RWPE2 (cell line): ENCODE results near the gene SCAF1.

Source experiments
- ATAC-seq: fragments of 200-7000 bp; cut with Tn5 transposase; 3 replicates; pipeline ENCODE4 v1.9.1; 2021; ENCODE audit warnings: low read depth
- DNase-seq: peaks from one replicate; pipeline ENCODE4 v3.0.0-alpha.2; 2020; ENCODE audit warnings: low spot score
- H3K27ac ChIP-seq: fragments of 450-650 bp; 2 replicates; pipeline ENCODE4 v1.5.1; 2017; ENCODE audit warnings: mild to moderate bottlenecking; ENCODE audit not compliant: poor library complexity, severe bottlenecking
- H3K27me3 ChIP-seq: fragments of 250-450 bp; sonication (Bioruptor Pico); 2 replicates; pipeline ENCODE4 v1.5.1; 2021; ENCODE audit warnings: mild to moderate bottlenecking, moderate library complexity; ENCODE audit not compliant: insufficient read depth, poor library complexity, severe bottlenecking
- H3K36me3 ChIP-seq: fragments of 250-450 bp; sonication (Bioruptor Pico); 2 replicates; pipeline ENCODE4 v1.5.1; 2020; ENCODE audit warnings: low read depth, mild to moderate bottlenecking, moderate library complexity
- H3K4me1 ChIP-seq: fragments of 250-450 bp; sonication (Bioruptor Pico); 2 replicates; pipeline ENCODE4 v1.5.1; 2021; ENCODE audit warnings: mild to moderate bottlenecking, moderate library complexity; ENCODE audit not compliant: insufficient read depth, poor library complexity, severe bottlenecking
- H3K4me3 ChIP-seq: fragments of 250-450 bp; sonication (Bioruptor Pico); 2 replicates; pipeline ENCODE4 v1.5.1; 2021; ENCODE audit warnings: mild to moderate bottlenecking, moderate library complexity; ENCODE audit not compliant: severe bottlenecking
- H3K9me3 ChIP-seq: fragments of 250-450 bp; sonication (Bioruptor Pico); 2 replicates; pipeline ENCODE4 v1.5.1; 2021; ENCODE audit warnings: mild to moderate bottlenecking, moderate library complexity; ENCODE audit not compliant: severe bottlenecking
- TF ChIP-seq, protein P1 (sequence below): fragments of 450-650 bp; IDR thresholded peaks from one replicate; pipeline ENCODE4 v1.5.1; 2017; ENCODE audit warnings: mild to moderate bottlenecking, moderate library complexity; ENCODE audit not compliant: poor library complexity, severe bottlenecking

Gene SCAF1

DNA sequence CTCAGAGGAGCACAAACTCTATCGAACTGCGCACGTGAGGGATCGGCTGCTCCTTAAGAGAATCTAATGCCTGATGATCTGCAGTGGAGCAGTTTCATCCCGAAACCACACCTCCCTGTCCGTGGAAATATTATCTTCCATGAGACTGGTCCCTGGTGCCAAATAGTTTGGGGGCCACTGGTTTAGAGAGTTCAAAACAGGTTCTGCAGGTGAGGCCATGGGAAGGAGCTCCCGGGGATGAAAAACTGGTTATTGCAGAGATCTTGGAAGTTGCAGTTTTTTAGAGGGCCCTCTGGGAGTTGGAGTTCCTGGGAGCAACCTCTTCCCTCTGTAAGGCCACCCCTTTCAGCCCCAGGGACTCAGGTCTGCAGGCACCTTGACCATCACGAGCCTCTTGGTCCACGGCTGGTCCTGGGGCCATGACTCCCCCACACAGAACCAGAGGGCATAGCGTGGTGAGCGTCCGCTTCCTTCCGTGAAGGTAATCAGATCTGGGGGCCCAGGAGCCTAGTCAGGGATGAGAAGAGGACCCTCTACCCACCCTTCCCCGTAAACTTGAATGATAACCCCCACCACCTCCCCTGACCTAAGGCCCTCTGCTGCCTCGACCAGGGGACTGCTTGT lies 18.4 kb downstream of the SCAF1 start:
- no peaks in the 10 kb centered on the region for H3K9me3 ChIP-seq
- no peak overlapping the region for H3K27ac ChIP-seq
- TF ChIP-seq, protein P1, sequence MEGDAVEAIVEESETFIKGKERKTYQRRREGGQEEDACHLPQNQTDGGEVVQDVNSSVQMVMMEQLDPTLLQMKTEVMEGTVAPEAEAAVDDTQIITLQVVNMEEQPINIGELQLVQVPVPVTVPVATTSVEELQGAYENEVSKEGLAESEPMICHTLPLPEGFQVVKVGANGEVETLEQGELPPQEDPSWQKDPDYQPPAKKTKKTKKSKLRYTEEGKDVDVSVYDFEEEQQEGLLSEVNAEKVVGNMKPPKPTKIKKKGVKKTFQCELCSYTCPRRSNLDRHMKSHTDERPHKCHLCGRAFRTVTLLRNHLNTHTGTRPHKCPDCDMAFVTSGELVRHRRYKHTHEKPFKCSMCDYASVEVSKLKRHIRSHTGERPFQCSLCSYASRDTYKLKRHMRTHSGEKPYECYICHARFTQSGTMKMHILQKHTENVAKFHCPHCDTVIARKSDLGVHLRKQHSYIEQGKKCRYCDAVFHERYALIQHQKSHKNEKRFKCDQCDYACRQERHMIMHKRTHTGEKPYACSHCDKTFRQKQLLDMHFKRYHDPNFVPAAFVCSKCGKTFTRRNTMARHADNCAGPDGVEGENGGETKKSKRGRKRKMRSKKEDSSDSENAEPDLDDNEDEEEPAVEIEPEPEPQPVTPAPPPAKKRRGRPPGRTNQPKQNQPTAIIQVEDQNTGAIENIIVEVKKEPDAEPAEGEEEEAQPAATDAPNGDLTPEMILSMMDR = no peak
- H3K36me3 ChIP-seq = peaks cover 65% of the 10 kb centered on the region
- H3K4me3 ChIP-seq = no peak overlapping the region
- no peaks in the 10 kb centered on the region for H3K27me3 ChIP-seq
- no peaks in the 10 kb centered on the region for H3K4me1 ChIP-seq
- no peak for ATAC-seq
- no peak for DNase-seq

DNA sequence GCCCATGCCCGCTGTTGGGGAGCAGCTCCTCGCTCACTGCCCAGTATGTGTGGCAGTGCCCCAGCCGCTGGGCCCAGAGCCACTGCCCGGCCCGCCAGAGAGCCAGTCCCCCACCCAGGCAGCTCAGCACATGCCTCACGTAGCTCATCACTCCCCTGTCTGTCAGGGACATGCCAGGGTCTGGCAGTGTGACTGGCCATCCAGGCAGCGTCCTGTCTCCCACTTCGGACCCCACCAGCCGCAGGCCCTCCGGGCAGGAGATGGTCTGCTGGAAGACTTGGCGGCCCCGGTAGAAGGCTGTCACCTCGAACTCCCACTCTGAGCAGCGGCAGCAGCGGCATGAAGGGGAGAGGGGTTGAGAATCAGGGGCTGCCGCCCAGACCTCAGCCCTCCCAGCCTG lies 20.0 kb downstream of the SCAF1 start:
- TF ChIP-seq, protein P1 = no peak
- no peak for DNase-seq
- ATAC-seq = no peak
- Histone ChIP-seq H3K27me3 (no peaks in the 10 kb centered on the region), H3K4me1 (no peaks in the 10 kb centered on the region), H3K27ac (no peak overlapping the region), H3K9me3 (no peaks in the 10 kb centered on the region), H3K4me3 (no peak overlapping the region), H3K36me3 (peaks cover 51% of the 10 kb centered on the region)

DNA sequence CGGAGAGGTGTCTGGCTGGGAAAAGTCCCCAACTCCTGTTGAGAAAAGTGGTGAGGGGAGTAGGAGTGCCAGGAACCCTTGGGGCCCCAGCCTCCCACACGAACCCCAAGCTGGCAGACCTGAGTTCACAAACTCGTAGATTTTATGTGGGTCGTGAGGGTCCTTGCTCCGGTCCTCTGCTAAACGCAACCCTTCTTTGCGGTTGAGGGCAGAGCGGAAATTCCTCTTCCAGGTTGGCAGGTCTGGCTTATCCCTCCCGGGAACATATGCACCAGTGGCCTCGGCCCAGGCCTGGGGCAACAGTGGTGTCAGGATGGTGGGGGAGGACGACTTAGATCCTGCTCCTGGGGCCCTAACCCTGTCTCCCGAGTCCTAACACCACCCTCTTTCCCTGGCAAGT lies 21.2 kb downstream of the SCAF1 start:
- Histone ChIP-seq H3K4me1 (no peaks in the 10 kb centered on the region), H3K9me3 (no peaks in the 10 kb centered on the region), H3K4me3 (no peak overlapping the region), H3K36me3 (peaks cover 41% of the 10 kb centered on the region), H3K27ac (no peak overlapping the region), H3K27me3 (no peaks in the 10 kb centered on the region)
- ATAC-seq (no peak), DNase-seq (no peak)
- TF ChIP-seq, protein P1 = no peak

DNA sequence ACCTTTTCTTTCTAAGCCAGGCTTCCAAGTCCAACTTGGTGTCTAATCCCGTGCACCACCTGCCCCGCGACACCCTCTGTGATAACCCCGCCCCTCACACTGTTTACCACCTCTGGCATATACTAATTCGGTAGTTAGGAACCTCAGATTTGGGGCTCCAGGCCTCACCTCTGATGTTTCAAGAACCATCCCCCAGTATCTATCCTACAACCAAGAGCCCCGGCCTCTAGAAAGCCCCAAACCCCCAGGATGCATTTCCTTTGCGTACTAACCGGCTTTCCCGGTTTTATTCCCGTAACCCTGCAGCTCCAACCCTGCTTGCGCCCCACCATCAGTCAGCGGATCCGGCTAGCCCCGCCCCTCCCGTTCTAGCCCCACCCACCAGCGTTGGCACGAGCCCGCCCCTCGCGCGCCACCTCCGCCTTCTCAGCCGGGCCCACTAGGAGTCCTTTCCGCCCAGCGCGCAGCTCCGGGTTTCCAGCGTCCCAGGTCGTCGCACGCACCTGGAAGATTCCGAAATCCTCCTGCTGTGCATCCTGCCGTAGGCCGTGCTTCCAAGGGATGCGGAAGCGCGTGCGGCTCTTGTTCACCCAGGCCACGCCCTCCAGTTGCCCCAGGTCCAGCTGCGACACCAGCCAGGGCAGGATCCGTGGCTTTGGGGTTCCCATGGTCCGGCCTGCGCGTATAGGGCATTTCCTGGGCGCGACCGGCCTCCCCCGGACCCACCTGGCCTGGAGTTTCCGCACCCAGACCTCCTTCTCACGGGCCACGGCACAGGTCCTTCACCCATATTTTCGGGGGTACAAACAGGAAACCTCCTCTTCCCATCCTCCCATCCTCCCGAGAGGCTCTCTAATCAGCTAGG lies 22.4 kb downstream of the SCAF1 start:
- DNase-seq = peak; percentile 97
- Histone ChIP-seq H3K27me3 (no peaks in the 10 kb centered on the region), H3K4me1 (no peaks in the 10 kb centered on the region), H3K36me3 (peaks cover 32% of the 10 kb centered on the region), H3K4me3 (peak overlapping the region; percentile 62), H3K27ac (peak overlapping the region; percentile 83), H3K9me3 (no peaks in the 10 kb centered on the region)
- peak; percentile 79 for ATAC-seq
- TF ChIP-seq, protein P1 = no peak

DNA sequence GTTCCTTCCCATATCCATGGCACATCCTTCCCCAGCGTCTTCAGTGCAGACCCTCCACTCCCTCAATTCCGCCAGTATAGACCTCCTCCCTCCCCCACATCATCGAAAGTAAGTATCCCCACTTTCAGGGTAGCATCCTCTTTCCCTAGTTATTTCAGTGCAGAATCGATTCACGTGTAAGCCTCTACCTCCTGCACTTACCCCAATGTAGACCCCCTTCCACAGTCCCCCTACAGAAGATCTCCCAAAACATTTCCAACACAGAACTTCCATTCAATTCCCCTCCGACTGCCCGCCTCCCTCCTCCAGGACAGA lies 23.0 kb downstream of the SCAF1 start:
- ATAC-seq (no peak; the same call in 2 of the 3 replicates), DNase-seq (no peak)
- TF ChIP-seq, protein P1 = no peak
- Histone ChIP-seq H3K4me3 (peak overlapping the region; percentile 62), H3K27me3 (no peaks in the 10 kb centered on the region), H3K4me1 (no peaks in the 10 kb centered on the region), H3K36me3 (peaks cover 32% of the 10 kb centered on the region), H3K9me3 (no peaks in the 10 kb centered on the region), H3K27ac (peak overlapping the region; percentile 83)
